ENCODE measurements around the gene BPIFB6. TPM values are rescaled to one million over a fixed set of nuclear protein-coding genes. Genes with fewer than 3 reads are reported as not detected.

The BPIFB6 gene
- total RNA-seq, 6 experiments from 2014 or later = not detected

DNA sequence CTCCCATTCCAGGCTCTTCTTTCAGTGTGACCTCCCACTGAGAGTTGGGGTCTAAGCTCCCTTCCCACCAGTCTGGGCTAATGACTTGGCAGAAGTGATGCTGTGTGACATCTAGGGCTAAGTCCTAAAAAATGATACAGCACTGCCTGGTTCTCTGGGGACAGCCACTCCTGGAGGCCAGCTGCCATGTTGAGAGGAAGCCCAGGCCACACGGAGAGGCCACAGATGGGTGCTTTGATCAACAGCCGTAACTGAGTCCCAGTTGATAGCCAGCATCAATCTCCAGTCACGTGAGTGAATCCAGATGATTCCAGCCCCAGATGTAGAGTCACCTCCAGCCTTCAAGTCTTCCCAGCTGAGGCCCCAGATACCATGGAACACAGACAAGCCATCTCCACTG is 41.0 kb upstream of the BPIFB6 start:
- H3K4me3 Mint-ChIP-seq = no peak overlapping the region
- no peak for TF ChIP-seq CTCF (IDR thresholded peaks at IDR 0.05)
- no peak for DNase-seq
- H3K36me3 Mint-ChIP-seq (ENCODE audit: low read depth) = no peaks in the 10 kb centered on the region
- H3K9me3 Mint-ChIP-seq = peaks cover 13% of the 10 kb centered on the region
- H3K27ac Mint-ChIP-seq = no peak overlapping the region
- H3K27me3 Mint-ChIP-seq (ENCODE audit: insufficient read depth) = peaks cover 40% of the 10 kb centered on the region
- H3K4me1 Mint-ChIP-seq (ENCODE audit: low read depth) = no peaks in the 10 kb centered on the region

- Mint-ChIP-seq H3K4me1 (ENCODE audit: low read depth) (no peaks in the 10 kb centered on the region), H3K27me3 (ENCODE audit: insufficient read depth) (peaks cover 30% of the 10 kb centered on the region)
Observed at GRCh38 chr20:32991383-32991782, 40.1 kb upstream of the BPIFB6 start.

GRCh38 chr20:32991792-32992641 is 39.4 kb upstream of the BPIFB6 start:
- H3K27ac Mint-ChIP-seq = no peak overlapping the region
- H3K36me3 Mint-ChIP-seq (ENCODE audit: low read depth) = no peaks in the 10 kb centered on the region
- H3K27me3 Mint-ChIP-seq (ENCODE audit: insufficient read depth) = peaks cover 30% of the 10 kb centered on the region
- H3K4me1 Mint-ChIP-seq (ENCODE audit: low read depth) = no peaks in the 10 kb centered on the region
- H3K9me3 Mint-ChIP-seq = peaks cover 19% of the 10 kb centered on the region
- no peak for TF ChIP-seq CTCF (IDR thresholded peaks at IDR 0.05)
- no peak for DNase-seq
- no peak overlapping the region for H3K4me3 Mint-ChIP-seq

More at GRCh38 chr20:32991383-32991782, 40.1 kb upstream of the BPIFB6 start:
- Mint-ChIP-seq H3K36me3 (ENCODE audit: low read depth) (no peaks in the 10 kb centered on the region), H3K27ac (no peak overlapping the region), H3K9me3 (peaks cover 19% of the 10 kb centered on the region), H3K4me3 (no peak overlapping the region)
- no peak for DNase-seq
- no peak for TF ChIP-seq CTCF (IDR thresholded peaks at IDR 0.05)

DNA sequence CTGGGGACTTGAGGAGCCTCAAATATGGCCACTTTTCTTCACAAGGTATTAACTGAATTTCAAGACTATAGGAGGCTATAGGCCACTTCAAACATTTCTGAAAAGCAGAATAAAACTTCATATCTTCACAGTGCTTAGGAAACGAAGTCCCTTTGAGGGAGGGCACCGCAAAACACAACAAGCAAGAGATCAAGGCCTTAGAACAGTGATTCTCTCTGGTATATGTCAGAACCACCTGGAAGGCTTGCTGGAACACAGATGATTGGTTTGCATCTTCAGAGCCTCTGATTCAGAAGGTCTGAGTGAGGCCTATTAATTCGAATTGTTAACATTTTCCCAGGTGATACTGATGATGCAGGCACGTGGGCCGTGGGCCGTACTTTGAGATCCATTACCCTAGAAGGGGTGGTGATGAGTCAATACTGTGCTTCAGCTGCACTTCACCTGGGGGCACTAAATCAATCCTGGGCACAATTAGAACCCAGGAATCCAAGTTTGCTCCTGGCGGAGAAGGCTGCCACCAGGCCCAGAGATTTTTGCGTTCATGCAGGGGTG is 37.9 kb upstream of the BPIFB6 start:
- H3K27ac Mint-ChIP-seq = no peak overlapping the region
- peaks cover 39% of the 10 kb centered on the region for H3K27me3 Mint-ChIP-seq (ENCODE audit: insufficient read depth)
- H3K4me3 Mint-ChIP-seq = no peak overlapping the region
- H3K36me3 Mint-ChIP-seq (ENCODE audit: low read depth) = no peaks in the 10 kb centered on the region
- no peak for DNase-seq
- TF ChIP-seq CTCF (IDR thresholded peaks at IDR 0.05) = no peak
- H3K4me1 Mint-ChIP-seq (ENCODE audit: low read depth) = no peaks in the 10 kb centered on the region
- H3K9me3 Mint-ChIP-seq = peaks cover 19% of the 10 kb centered on the region

GRCh38 chr20:32995802-32996201 is 35.6 kb upstream of the BPIFB6 start:
- Mint-ChIP-seq H3K4me3 (no peak overlapping the region), H3K36me3 (ENCODE audit: low read depth) (no peaks in the 10 kb centered on the region), H3K4me1 (ENCODE audit: low read depth) (no peaks in the 10 kb centered on the region), H3K27me3 (ENCODE audit: insufficient read depth) (peaks cover 47% of the 10 kb centered on the region), H3K27ac (no peak overlapping the region), H3K9me3 (peaks cover 19% of the 10 kb centered on the region)
- TF ChIP-seq CTCF (IDR thresholded peaks at IDR 0.05) = peak; percentile 50
- DNase-seq = no peak
